Measurements from ENCODE around the gene THAP10.

DNA sequence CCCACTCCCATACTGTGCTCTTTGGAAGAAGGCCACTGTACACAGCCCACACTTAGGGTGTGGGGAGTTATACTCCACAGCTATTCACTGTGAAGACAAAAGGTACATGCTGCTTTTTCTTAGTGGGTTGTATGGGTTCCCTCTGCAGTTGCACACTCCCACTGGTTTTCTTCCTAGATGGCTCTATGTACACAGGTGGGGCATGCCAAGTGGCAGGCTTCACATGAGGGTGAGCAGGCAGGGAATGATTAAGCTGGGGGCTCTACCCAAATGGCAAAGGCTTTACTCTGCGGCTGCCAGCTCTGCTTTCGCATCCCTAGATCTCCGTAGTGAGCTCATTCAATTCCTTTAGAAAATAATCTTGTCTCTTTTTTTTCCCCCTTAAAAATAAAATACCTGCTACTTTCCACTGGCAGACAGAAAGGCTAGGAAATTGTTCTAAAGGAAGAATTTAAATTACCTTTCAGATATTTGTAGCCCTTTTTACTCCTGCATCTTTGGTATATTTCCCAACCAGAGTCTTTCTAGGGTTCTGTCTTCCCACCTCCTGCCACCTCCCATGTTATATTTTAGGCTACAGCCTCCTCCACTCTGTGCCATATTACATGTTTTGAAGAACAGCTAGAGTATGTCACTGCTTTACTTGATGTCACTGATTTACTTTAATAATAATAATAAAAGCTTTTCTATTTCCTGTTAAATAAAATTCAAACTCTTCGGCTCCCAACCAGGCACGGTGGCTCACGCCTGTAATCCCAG is 46.5 kb downstream of the THAP10 start:
- TF ChIP-seq, protein P1, sequence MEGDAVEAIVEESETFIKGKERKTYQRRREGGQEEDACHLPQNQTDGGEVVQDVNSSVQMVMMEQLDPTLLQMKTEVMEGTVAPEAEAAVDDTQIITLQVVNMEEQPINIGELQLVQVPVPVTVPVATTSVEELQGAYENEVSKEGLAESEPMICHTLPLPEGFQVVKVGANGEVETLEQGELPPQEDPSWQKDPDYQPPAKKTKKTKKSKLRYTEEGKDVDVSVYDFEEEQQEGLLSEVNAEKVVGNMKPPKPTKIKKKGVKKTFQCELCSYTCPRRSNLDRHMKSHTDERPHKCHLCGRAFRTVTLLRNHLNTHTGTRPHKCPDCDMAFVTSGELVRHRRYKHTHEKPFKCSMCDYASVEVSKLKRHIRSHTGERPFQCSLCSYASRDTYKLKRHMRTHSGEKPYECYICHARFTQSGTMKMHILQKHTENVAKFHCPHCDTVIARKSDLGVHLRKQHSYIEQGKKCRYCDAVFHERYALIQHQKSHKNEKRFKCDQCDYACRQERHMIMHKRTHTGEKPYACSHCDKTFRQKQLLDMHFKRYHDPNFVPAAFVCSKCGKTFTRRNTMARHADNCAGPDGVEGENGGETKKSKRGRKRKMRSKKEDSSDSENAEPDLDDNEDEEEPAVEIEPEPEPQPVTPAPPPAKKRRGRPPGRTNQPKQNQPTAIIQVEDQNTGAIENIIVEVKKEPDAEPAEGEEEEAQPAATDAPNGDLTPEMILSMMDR (IDR thresholded peaks at IDR 0.05 in 4 of 5, conservative IDR thresholded peaks at IDR 0.05 in 1 of 5): no peak
- TF ChIP-seq POLR2A (IDR thresholded peaks at IDR 0.05): no peak
